ENCODE measurements around the gene RPS15. TPM values are rescaled to one million over a fixed set of nuclear protein-coding genes. Genes with fewer than 3 reads are reported as not detected.
"Not testable (repeated sequence)": the region's sequence is repeated elsewhere in the genome, so short reads cannot be mapped to it uniquely, and the experiment has no call there.

RPS15 gene
- total RNA-seq, 1 donor from 2014 or later = 938 TPM

GRCh38 chr19:1418951-1419738, 19.1 kb upstream of the RPS15 start:
- no peak for TF ChIP-seq CTCF (IDR thresholded peaks at IDR 0.05; ENCODE audit: unreplicated experiment)
- Mint-ChIP-seq H3K4me1 (ENCODE audit: low read depth) (peaks cover 39% of the 10 kb centered on the region), H3K27me3 (no peaks in the 10 kb centered on the region), H3K27ac (peak overlapping the region; percentile 49), H3K4me3 (ENCODE audit: low read depth) (no peak overlapping the region), H3K9me3 (ENCODE audit: low read depth) (no peaks in the 10 kb centered on the region), H3K36me3 (ENCODE audit: insufficient read depth) (peaks cover 20% of the 10 kb centered on the region)
- no peak for DNase-seq (ENCODE audit: low spot score, unreplicated experiment)

GRCh38 chr19:1420085-1420484, 18.1 kb upstream of the RPS15 start:
- H3K36me3 Mint-ChIP-seq (ENCODE audit: insufficient read depth) = peaks cover 22% of the 10 kb centered on the region
- not testable (repeated sequence) for H3K27ac Mint-ChIP-seq; H3K27me3 Mint-ChIP-seq; H3K4me3 Mint-ChIP-seq (ENCODE audit: low read depth); H3K9me3 Mint-ChIP-seq (ENCODE audit: low read depth); DNase-seq (ENCODE audit: low spot score, unreplicated experiment)
- H3K4me1 Mint-ChIP-seq (ENCODE audit: low read depth) = peaks cover 42% of the 10 kb centered on the region

GRCh38 chr19:1420590-1420989, 17.6 kb upstream of the RPS15 start:
- Mint-ChIP-seq H3K36me3 (ENCODE audit: insufficient read depth) (peaks cover 21% of the 10 kb centered on the region), H3K4me3 (ENCODE audit: low read depth) (no peak overlapping the region), H3K4me1 (ENCODE audit: low read depth) (peaks cover 39% of the 10 kb centered on the region), H3K9me3 (ENCODE audit: low read depth) (no peaks in the 10 kb centered on the region), H3K27ac (no peak overlapping the region), H3K27me3 (no peaks in the 10 kb centered on the region)
- DNase-seq (ENCODE audit: low spot score, unreplicated experiment) = no peak
- no peak for TF ChIP-seq CTCF (IDR thresholded peaks at IDR 0.05; ENCODE audit: unreplicated experiment)

GRCh38 chr19:1421218-1421957, 16.8 kb upstream of the RPS15 start:
- Mint-ChIP-seq H3K36me3 (ENCODE audit: insufficient read depth) (peaks cover 23% of the 10 kb centered on the region), H3K4me3 (ENCODE audit: low read depth) (no peak overlapping the region), H3K4me1 (ENCODE audit: low read depth) (peaks cover 31% of the 10 kb centered on the region)

GRCh38 chr19:1421958-1422305, 16.3 kb upstream of the RPS15 start:
- H3K27me3 Mint-ChIP-seq = no peaks in the 10 kb centered on the region
- DNase-seq (ENCODE audit: low spot score, unreplicated experiment) = no peak
- TF ChIP-seq CTCF (IDR thresholded peaks at IDR 0.05; ENCODE audit: unreplicated experiment) = no peak
- H3K27ac Mint-ChIP-seq = no peak overlapping the region
- no peak overlapping the region for H3K4me3 Mint-ChIP-seq (ENCODE audit: low read depth)
- no peaks in the 10 kb centered on the region for H3K9me3 Mint-ChIP-seq (ENCODE audit: low read depth)
- peaks cover 29% of the 10 kb centered on the region for H3K4me1 Mint-ChIP-seq (ENCODE audit: low read depth)
- H3K36me3 Mint-ChIP-seq (ENCODE audit: insufficient read depth) = peaks cover 23% of the 10 kb centered on the region

More at GRCh38 chr19:1421218-1421957, 16.8 kb upstream of the RPS15 start:
- Mint-ChIP-seq H3K9me3 (ENCODE audit: low read depth) (no peaks in the 10 kb centered on the region), H3K27me3 (no peaks in the 10 kb centered on the region), H3K27ac (no peak overlapping the region)
- no peak for TF ChIP-seq CTCF (IDR thresholded peaks at IDR 0.05; ENCODE audit: unreplicated experiment)
- no peak for DNase-seq (ENCODE audit: low spot score, unreplicated experiment)
